Measurements from ENCODE around the gene CAMTA1. TPM values are rescaled to one million over a fixed set of nuclear protein-coding genes. Genes with fewer than 3 reads are reported as not detected.

Gene CAMTA1
- total RNA-seq, 2 donors from 2014 or later: 100 to 102 TPM

- Histone ChIP-seq H3K36me3 (no peaks in the 10 kb centered on the region), H3K27me3 (replicated peaks; ENCODE audit: insufficient read depth) (no peaks in the 10 kb centered on the region), H3K4me3 (no peak overlapping the region), H3K9me3 (no peaks in the 10 kb centered on the region), H3K4me1 (replicated peaks) (no peaks in the 10 kb centered on the region), H3K27ac (no peak overlapping the region)
- WGBS: 82% methylated on average over 12 of the region's 12 CpGs
- TF ChIP-seq POLR2A (IDR thresholded peaks at IDR 0.05) (no peak), CTCF (IDR thresholded peaks at IDR 0.05) (no peak), POLR2AphosphoS5 (IDR thresholded peaks at IDR 0.05) (no peak)
- DNase-seq (ENCODE audit: low spot score): no peak
- intact Hi-C loops (cut with DNase I): no loop called here
Observed at GRCh38 chr1:6953216-6953615, 168.0 kb downstream of the CAMTA1 start.

- TF ChIP-seq POLR2A (IDR thresholded peaks at IDR 0.05) (no peak), CTCF (IDR thresholded peaks at IDR 0.05) (no peak), POLR2AphosphoS5 (IDR thresholded peaks at IDR 0.05) (no peak)
Observed at GRCh38 chr1:6953907-6954364, 168.7 kb downstream of the CAMTA1 start.

GRCh38 chr1:6954591-6954990 is 169.3 kb downstream of the CAMTA1 start:
- no peaks in the 10 kb centered on the region for H3K4me1 ChIP-seq (replicated peaks)
- WGBS: 59% methylated on average over 15 of the region's 15 CpGs
- DNase-seq (ENCODE audit: low spot score): no peak
- intact Hi-C loops (cut with DNase I): no loop called here
- no peaks in the 10 kb centered on the region for H3K9me3 ChIP-seq
- TF ChIP-seq POLR2AphosphoS5 (IDR thresholded peaks at IDR 0.05) (no peak), POLR2A (IDR thresholded peaks at IDR 0.05) (no peak), CTCF (IDR thresholded peaks at IDR 0.05) (no peak)
- H3K4me3 ChIP-seq: no peak overlapping the region
- H3K27me3 ChIP-seq (replicated peaks; ENCODE audit: insufficient read depth): no peaks in the 10 kb centered on the region
- no peaks in the 10 kb centered on the region for H3K36me3 ChIP-seq
- H3K27ac ChIP-seq: no peak overlapping the region

More at GRCh38 chr1:6953907-6954364, 168.7 kb downstream of the CAMTA1 start:
- intact Hi-C loops (cut with DNase I): no loop called here
- Histone ChIP-seq H3K4me3 (no peak overlapping the region), H3K27ac (no peak overlapping the region), H3K36me3 (no peaks in the 10 kb centered on the region), H3K4me1 (replicated peaks) (no peaks in the 10 kb centered on the region), H3K27me3 (replicated peaks; ENCODE audit: insufficient read depth) (no peaks in the 10 kb centered on the region), H3K9me3 (no peaks in the 10 kb centered on the region)
- 91% methylated on average over 11 of the region's 11 CpGs for WGBS
- no peak for DNase-seq (ENCODE audit: low spot score)

- intact Hi-C loops (cut with DNase I): no loop called here
- WGBS: 67% methylated on average over 16 of the region's 16 CpGs
- H3K27ac ChIP-seq: no peak overlapping the region
- no peaks in the 10 kb centered on the region for H3K36me3 ChIP-seq
- DNase-seq (ENCODE audit: low spot score): peak; percentile 55
- H3K4me1 ChIP-seq (replicated peaks): no peaks in the 10 kb centered on the region
- TF ChIP-seq POLR2AphosphoS5 (IDR thresholded peaks at IDR 0.05) (peak; percentile 57), POLR2A (IDR thresholded peaks at IDR 0.05) (no peak), CTCF (IDR thresholded peaks at IDR 0.05) (peak in 1 of 4 experiments; percentile 5)
- no peaks in the 10 kb centered on the region for H3K27me3 ChIP-seq (replicated peaks; ENCODE audit: insufficient read depth)
- H3K4me3 ChIP-seq: no peak overlapping the region
- H3K9me3 ChIP-seq: no peaks in the 10 kb centered on the region
Observed at GRCh38 chr1:6955357-6956094, 170.3 kb downstream of the CAMTA1 start.

All from prostate gland (tissue), 2 donors.